ENCODE results near the gene IFNL2.

Gene IFNL2

GRCh38 chr19:39254531-39255345 is 13.5 kb upstream of the IFNL2 start:
- TF ChIP-seq CTCF (IDR thresholded peaks at IDR 0.05; ENCODE audit: low read depth, low read length, missing control alignments), result no peak
- DNase-seq (ENCODE audit: low read depth), result no peak
- no peak overlapping the region for H3K4me3 ChIP-seq (ENCODE audit: low read depth, low read length)

- DNase-seq (ENCODE audit: low read depth), result no peak
- H3K4me3 ChIP-seq (ENCODE audit: low read depth, low read length), result no peak overlapping the region
- no peak for TF ChIP-seq CTCF (IDR thresholded peaks at IDR 0.05; ENCODE audit: low read depth, low read length, missing control alignments)
Measured at GRCh38 chr19:39257227-39257626, 11.0 kb upstream of the IFNL2 start.

DNA sequence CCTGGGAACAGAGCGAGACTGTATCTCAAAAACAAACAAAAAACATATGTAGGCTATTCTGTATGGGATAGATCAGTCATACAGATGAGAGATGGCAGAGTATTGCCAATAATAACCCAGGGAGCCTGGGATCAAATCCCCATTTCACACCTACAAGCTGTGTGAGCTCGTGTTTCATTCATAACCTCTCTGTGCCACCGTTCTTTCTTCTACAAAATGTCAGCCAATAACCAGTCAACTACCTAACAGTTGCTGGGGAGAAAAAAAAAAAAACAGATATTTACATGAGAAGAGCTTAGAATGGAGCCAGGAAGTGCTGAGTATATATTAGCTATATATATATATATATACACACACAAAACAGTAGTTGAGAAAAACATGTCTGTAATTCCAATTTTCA is 6.5 kb upstream of the IFNL2 start:
- no peak for DNase-seq (ENCODE audit: low read depth)
- no peak overlapping the region for H3K4me3 ChIP-seq (ENCODE audit: low read depth, low read length)
- no peak for TF ChIP-seq CTCF (IDR thresholded peaks at IDR 0.05; ENCODE audit: low read depth, low read length, missing control alignments)

- H3K4me3 ChIP-seq (ENCODE audit: low read depth, low read length), result no peak overlapping the region
- TF ChIP-seq CTCF (IDR thresholded peaks at IDR 0.05; ENCODE audit: low read depth, low read length, missing control alignments), result no peak
- DNase-seq (ENCODE audit: low read depth), result no peak
Measured at GRCh38 chr19:39262496-39262895, 5.7 kb upstream of the IFNL2 start.

GRCh38 chr19:39263912-39264305 is 4.3 kb upstream of the IFNL2 start:
- H3K4me3 ChIP-seq (ENCODE audit: low read depth, low read length), result no peak overlapping the region
- no peak for DNase-seq (ENCODE audit: low read depth)
- TF ChIP-seq CTCF (IDR thresholded peaks at IDR 0.05; ENCODE audit: low read depth, low read length, missing control alignments), result no peak

DNA sequence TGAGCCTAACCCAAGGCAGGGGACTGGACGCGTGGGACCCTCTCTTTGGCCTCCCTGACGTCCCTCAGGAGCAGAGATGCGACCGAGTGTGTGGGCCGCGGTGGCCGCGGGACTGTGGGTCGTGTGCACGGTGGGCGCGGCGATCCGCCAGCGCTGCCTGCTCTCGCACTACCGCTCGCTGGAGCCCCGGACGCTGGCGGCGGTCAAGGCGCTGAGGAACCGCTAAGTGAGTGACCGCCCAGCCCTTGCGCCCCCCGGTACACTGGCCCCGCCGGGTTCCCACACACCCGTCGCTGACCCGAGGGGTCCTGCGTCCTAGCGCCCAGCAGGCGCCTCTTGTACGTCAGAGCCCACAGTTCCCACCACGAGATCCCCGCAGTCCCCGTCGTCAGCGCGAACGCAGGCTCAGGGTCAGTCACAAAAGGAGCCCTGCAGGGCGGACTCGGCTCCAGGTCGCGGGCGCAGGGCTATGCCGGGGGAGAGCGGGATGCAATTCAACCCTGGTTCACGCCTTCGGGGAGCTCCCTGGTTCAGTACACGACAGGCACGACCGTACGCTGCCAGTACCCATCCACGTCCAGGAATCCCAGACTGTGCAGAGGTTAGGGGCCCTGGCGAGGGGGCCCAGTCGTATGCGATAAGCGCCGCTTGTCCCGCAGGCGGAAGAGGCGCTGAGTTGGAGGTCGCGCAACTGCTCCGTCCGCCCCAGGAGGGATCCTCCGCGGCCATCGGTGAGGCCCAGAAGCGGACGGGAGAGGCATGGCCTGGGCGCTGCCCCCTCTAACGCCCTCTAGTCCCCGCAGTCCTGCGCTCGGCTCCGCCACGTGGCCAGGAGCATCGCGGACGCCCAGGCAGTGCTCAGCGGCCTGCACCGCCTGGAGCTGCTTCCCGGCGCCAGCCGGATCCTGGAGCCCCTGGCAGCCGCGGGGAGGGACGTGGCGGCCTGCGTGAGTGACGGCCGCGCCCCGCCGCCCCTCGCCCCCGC is 3.6 kb upstream of the IFNL2 start:
- H3K4me3 ChIP-seq (ENCODE audit: low read depth, low read length), result no peak overlapping the region
- TF ChIP-seq CTCF (IDR thresholded peaks at IDR 0.05; ENCODE audit: low read depth, low read length, missing control alignments), result no peak
- DNase-seq (ENCODE audit: low read depth), result no peak
